CD4-positive, alpha-beta T cell treated with Interleukin-17A for 1 hour (primary cell): Measurements from ENCODE around the gene STK38L.

Experiments
- DNase-seq: peaks from one replicate; pipeline ENCODE4 v3.0.0-alpha.2; 2020

STK38L gene

GRCh38 chr12:27243804-27244688 lies at the start of gene STK38L:
STK38L (plus strand) TSS chr12:27244286; CDS start chr12:27297721, 53,435 bp downstream.
- DNase-seq, result peak; percentile 97

GRCh38 chr12:27194644-27195043 lies 49.4 kb upstream of the STK38L start:
- no peak for DNase-seq

- DNase-seq, result no peak
These were observed 46.0 kb upstream of the STK38L start for GRCh38 chr12:27198036-27198435.

- DNase-seq, result no peak
These were observed 44.3 kb upstream of the STK38L start for GRCh38 chr12:27199638-27200300.

GRCh38 chr12:27201169-27201568 lies 42.9 kb upstream of the STK38L start:
- DNase-seq, result no peak

GRCh38 chr12:27206801-27207502 lies 37.1 kb upstream of the STK38L start:
- DNase-seq, result no peak

- no peak for DNase-seq
These were observed 36.3 kb upstream of the STK38L start for GRCh38 chr12:27207615-27208413.

GRCh38 chr12:27208414-27208750 lies 35.7 kb upstream of the STK38L start:
- DNase-seq, result no peak

GRCh38 chr12:27209257-27209910 lies 34.7 kb upstream of the STK38L start:
- no peak for DNase-seq

- DNase-seq, result no peak
These were observed 33.9 kb upstream of the STK38L start for GRCh38 chr12:27210187-27210586.

GRCh38 chr12:27212861-27213260 lies 31.2 kb upstream of the STK38L start:
- DNase-seq, result no peak

- DNase-seq, result no peak
These were observed 30.8 kb upstream of the STK38L start for GRCh38 chr12:27213304-27213703.

- DNase-seq, result no peak
These were observed 30.0 kb upstream of the STK38L start for GRCh38 chr12:27213830-27214787.

GRCh38 chr12:27217590-27217989 lies 26.5 kb upstream of the STK38L start:
- no peak for DNase-seq

GRCh38 chr12:27219693-27220054 lies 24.4 kb upstream of the STK38L start:
- no peak for DNase-seq

- no peak for DNase-seq
These were observed 23.8 kb upstream of the STK38L start for GRCh38 chr12:27220055-27220987.

- no peak for DNase-seq
These were observed 23.1 kb upstream of the STK38L start for GRCh38 chr12:27220988-27221345.

- DNase-seq, result no peak
These were observed 22.3 kb upstream of the STK38L start for GRCh38 chr12:27221625-27222387.

GRCh38 chr12:27226407-27226929 lies 17.6 kb upstream of the STK38L start:
- no peak for DNase-seq
